HCEC 1CT (cell line): ENCODE measurements around the gene TPRN.

Experiments
- DNase-seq: peaks from one replicate; pipeline ENCODE4 v3.0.0-alpha.2; 2017

The TPRN gene

DNA sequence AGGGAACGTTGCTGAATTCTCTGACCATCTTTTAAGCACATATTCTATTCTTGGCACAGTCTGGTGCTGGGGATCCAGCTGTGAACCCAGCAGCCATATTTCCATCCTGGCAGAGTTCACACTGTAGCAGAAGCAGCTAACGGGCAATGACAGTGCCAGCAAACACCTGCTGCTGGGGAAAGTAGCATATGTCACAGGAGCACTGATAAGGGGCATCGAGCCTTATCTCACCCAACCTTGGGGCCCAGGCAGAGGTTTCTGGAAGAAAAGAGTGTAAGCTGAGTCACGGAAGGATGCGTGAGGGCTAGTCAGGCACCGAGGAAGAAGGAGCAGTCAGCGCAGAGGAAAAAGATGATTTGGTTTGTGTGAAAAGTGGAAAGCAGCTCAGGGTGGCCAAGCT, 6.1 kb upstream of the TPRN start:
- no peak for DNase-seq

DNA sequence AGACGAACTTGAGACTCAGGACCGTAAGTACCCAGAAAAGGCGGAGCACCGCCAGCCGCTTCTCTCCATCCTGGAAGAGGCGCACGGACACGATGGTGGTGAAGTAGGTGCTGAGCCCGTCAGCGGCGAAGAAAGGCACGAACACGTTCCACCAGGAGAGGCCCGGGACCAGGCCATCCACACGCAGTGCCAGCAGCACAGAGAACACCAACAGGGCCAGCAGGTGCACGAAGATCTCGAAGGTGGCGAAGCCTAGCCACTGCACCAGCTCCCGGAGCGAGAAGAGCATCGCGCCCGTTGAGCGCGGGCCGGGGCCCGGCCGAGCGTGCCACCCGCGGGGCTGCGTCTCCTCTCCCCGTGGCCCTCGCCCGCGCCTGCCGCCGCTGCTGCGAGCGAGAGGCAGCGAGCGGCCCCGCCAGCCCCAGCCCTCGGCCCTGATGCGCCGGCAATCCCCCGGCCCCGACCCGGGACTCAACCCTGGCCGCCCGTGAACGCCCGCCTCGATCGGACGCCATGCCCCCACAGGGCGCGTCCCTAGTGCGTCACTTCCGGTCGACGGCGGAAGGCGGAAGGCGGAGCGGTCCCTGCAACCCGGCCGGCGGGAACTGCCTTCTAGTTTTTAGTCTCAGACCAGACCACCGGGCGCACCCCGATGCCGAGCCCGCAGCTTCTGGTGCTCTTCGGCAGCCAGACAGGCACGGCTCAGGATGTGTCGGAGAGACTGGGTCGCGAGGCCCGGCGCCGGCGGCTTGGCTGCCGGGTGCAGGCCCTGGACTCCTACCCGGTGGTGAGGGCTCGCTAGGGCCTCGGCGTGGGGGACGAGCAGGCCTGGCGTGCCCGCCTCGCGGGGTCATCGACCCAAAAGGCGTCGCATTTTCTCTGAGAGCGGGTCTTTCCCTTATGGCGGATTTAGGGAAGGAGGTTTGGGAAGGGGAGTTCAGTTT, 4.9 kb upstream of the TPRN start, which contains the start of the genes NDOR1 and TMEM203:
NDOR1 (plus strand) TSS at position 575 of the 944 bp plus-strand sequence; CDS start at position 653, 78 bp downstream.
TMEM203 (minus strand) TSS at position 523 of the 944 bp plus-strand sequence; CDS start at position 289, 234 bp downstream.
- peak; percentile 74 for DNase-seq

DNA sequence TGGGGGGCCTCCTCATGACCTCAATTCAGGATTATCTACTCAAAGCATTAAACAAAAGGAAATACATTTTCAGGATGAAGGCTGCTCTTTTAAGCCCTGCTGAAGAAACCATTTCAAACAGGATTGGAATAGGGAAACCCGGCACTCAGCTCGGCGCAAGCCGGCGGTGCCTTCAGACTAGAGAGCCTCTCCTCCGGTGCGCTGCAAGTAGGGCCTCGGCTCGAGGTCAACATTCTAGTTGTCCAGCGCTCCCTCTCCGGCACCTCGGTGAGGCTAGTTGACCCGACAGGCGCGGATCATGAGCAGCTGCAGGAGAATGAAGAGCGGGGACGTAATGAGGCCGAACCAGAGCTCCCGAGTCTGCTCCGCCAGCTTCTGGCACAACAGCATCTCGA, 4.2 kb upstream of the TPRN start:
- DNase-seq, result no peak

DNA sequence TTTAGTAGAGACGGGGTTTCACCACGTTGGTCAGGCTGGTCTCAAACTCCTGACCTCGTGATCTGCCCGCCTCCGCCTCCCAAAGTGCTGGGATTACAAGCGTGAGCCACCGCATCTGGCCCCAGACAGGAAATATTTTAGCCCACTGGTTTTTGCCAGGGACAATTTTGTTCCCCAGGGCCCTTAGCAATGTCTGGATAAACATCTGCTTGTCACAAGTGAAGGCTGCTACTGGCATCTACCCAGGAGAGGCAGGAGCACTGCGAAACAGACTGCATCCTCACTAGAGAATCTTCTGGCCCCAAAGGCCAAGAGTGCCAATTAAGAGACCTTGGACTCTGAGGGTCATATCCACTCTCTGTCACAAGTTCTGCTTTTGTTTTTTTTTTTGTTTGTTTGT, 2.4 kb upstream of the TPRN start:
- DNase-seq, result no peak

DNA sequence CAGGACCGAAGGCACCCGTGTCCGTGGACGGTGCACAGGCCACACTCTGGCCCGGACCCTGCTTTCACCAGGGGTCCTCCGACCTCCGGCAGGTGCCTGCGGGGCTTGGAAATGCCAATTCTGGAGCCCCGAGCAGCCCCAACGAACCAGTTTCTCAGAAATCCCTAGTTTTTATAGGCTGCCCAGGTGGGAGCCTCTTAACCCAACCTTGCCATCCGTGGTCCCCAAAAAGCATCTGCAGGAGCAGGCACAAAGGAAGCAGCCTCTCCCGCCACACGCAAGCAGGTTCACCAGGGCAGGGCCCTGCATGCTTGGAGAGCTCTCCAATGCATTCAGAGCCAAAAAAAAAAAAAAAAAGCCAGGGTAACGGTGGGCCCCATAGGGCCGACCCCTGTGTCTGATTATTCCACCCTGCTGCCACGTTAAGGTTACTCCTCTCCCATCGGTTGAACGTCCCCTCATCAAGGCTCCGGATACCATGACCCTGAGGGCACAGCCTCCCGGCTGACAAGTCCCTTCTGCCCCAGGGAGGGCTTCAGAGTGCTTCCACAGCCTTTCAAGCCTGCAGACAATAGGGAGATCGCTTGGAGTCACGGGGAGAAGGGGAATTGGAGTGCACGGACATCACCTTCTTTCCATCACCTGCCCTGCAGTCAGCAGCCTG, 796 bp upstream of the TPRN start:
- DNase-seq, result no peak

DNA sequence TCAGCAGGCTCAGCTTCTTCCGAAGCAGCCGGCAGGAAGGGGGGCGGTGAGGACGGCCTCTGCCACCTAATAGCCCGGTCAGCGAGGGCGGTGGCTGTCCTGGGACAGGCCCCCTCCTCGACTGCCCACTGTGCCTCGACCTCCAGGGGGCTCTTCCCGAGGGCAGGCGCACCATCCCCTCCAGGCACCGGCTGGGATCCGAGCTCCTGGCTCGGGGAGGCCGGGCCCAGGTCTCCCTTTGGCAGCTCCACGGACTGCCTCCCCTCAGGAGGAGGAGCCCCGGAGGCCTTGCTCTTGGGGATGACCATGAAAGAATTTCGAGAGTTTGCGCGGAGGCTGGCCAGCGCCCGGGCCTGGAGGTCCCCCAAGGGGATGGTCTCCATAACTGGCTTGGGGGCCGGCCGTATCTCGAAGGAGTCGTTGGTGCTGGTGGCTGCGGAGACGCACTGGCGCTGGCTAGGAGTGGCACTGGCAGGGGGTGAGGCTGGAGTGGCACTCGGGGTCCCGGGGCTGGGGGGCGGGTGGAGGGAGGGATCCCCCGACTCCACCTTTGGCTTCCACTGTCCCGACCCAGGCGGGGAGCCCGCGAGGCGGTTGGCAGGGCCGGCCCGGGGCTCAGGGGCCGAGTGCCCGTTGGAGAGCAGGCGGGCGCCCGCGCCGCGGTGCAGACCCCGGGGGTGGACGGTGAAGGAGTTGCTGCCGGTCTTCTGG, 975 bp downstream of the TPRN start:
- no peak for DNase-seq

DNA sequence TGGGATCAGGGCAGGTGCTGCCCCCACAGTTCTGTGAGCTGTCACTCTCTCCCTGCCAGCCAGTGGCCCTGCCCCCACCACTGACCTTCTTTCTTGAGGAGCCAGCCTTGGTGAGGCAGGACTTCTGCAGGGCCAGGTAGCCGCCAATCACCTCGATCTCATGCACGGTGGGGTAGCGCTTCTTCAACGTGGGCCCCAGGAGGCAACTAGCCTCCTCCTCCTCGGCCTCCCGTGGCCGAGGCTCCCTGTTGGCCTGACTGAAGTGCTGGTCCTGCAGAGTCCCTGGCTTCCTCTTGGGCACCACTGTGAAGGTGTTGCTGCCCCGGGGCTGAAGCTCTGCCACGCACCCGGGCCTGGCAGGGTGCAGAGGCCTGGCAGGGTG, 1.6 kb downstream of the TPRN start:
- DNase-seq, result no peak

DNA sequence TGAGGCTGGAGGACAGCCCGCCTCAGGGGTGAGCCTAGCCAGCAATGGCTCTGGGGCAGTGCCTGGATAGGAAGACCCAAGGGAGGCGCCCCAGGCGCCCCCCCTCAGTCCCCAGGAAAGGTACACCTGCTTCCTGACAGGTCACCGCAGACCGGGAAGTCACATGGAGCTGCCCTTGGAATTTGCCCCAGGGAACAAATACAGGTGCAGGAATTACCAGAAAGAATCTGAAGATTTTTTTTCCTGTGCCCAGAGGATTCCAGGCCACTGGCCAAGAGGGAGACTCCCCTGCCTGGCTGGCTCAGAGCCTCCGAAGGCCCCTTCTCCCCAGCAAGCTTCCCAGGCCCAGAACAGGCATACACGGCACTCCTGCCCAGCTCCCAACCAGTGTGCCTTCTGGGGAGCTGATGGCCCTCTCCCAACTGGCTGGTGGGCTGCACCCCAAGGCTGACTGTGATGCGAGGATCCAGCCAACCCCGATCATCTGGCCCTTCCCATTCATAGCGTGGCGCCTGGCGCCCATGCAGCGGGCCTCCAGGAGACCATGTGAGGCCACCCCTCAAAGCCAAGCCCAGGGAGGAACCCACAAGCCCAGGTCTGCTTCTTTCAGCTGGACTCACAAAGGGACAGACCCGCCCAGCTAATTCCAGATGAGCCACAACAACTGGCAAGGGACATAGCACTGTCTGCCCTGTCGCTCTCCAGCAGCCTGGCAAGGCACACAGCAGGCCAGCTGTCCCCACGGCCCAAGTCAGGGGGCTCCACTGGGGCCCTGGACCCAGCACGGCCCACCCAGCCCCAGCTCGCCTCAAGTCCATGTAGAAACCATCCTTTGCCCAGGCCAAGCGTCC, 2.3 kb downstream of the TPRN start:
- DNase-seq, result no peak

DNA sequence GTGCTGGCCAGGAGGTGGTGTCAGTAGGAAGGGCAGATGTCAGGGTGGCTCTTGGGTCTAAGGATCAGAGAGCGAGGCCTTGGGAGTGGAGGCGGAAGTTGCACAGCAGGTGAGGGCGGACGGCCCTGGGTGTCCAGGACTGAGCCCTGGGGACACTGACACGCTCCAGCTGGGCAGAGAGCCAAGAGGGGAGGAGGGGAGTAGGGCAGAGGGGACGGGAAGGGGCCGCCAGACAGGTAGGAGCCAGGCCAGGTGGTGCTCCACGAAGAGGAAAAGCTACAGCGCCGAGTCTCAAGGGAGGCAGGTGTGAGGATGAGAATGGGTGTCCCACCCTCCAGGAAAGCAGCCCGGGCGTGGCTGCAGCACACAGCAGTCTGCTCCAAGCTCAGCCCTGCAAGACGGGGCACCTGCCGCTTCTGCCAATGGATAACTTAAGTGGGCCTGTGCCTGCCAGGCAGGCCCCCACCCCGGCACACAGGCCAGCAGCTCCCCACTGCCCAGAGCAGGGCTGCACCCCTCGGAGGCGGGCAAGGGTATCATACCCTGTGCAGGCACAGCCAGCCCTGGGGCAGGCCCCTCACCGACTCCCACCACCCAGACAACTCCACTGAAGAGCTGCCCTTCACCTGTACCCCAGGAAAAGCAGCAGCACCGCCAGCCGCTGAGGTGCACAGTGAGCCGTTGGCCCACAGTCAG, 4.9 kb downstream of the TPRN start:
- no peak for DNase-seq

DNA sequence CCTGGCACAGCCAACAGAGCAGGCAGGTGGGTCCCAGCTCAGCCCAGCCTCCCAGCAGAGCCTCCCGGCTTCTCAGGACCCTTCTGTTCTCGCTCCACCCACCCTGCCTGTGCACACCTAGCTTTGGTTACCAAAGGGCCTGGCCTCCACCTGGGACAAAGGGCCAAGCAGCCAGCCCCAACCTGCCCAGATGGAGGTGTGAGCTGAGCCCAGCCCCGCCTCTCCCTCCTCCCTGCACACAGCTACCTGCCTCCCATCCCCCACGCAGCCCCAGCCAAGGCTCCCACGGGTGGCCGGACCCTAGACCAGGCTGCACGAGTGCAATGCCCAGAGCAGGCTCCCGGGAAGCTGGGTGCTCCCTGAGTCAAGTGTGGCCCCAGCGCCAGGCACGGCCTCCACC, 5.6 kb downstream of the TPRN start:
- DNase-seq, result no peak

DNA sequence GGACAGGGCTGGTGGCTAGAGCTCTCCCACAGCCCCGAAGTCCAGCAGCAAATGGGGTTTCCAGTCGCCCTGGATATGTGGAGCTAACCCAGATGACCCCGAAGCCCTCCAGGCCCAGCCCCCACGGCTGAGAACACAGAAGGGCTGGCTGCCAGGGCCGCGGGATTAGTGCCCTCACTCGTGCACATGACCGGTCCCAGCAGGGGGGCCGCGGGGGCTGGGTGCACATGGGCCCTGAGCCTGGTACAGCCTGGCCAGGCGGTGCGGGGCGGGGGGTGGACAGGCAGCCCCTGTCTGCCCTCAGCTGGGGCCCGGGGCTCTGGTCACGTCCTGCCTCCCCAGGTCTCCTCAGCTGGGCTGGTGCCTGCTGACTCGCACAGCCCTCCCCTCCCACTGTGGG, 6.2 kb downstream of the TPRN start:
- no peak for DNase-seq

DNA sequence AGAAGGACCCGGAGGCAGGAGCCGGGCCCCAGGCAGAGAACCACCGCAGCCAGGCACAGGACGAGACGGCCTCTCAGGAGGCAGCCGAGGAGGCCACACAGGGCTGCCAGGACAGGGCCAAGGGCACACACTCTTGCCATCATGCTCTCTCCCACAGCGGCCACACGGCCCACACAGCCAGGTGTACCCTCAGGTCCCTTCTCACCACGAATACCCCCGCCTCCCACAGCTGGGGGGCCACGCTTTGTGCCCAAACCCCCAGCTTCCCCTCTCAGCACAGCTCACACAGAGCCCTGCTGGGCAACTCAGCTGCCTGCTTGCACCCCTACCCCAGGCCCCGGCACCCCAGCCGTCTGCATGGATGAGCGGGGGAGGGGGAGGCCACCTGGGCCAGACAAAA, 6.8 kb downstream of the TPRN start:
- DNase-seq, result no peak

DNA sequence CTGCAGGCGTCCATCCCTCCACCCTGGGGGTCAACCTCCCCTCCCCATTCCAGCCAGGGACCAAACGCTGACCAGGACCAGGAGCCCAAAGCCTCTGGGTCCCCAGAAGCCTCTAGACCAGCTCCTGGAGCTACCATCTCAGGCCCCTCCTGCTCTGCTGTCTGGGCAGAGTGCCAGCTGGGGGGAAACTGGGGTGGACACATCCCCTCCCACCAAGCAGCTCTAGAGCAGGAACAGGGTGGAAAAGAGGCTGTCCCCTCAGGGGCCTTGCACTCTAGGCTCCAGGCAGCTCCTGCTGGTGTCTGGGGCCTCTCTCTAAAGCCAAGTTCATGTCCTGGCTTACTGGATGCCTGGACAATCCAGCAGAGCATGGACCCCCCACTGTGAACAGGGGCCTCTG, 7.7 kb downstream of the TPRN start:
- no peak for DNase-seq

DNA sequence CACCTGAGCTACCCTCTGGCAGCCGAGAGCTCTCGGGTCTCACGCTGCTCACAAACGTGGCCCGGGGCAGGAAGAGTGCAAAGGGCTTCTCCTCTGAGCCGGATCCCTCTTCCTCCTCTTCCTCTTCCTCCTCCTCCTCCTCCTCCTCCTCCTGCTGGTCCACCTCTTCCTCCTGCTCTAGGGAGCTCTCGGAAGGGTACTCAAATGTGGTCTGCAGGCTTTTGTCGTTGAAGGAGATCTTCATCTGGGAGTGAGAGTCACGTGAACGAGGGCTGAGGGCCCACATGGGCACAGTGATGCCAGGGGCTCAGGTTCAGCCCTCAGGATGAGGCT, 8.1 kb downstream of the TPRN start:
- no peak for DNase-seq

DNA sequence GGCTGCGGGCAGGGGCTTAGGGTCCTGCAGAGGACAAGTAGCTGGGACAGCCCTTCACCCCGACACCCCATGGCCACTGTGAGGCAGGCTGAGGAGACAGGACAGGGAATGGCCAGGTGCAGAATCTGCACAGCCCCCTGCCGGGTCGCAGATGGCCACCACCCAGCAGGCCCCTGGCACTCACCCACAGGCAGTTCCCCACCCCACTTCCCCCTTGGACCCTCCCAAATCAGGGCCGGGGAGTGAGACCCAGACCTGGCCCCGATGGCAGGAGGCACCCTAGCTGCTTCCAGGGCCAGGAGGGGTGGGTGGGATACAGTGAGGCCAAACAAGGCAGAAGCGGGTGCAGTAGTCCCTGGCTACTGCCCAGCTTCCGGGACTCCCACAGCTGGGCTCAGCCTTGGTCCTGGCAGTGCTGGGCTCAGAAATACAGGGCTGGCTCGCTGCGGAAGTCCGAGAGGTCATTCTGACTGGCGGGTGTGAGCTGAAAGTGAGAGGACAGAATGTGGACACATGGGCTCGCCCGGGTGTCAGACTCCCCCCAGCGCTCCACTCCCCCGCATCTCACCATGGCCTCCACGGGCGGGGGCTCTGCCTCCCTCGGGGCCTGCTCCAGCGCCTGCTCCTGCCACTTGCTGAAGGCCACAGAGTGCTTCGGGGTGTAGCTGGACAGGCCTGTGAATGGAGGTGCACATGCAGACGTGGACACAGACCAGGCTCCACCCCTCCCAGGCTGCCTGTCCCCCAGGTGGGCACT, 8.7 kb downstream of the TPRN start:
- DNase-seq, result no peak

DNA sequence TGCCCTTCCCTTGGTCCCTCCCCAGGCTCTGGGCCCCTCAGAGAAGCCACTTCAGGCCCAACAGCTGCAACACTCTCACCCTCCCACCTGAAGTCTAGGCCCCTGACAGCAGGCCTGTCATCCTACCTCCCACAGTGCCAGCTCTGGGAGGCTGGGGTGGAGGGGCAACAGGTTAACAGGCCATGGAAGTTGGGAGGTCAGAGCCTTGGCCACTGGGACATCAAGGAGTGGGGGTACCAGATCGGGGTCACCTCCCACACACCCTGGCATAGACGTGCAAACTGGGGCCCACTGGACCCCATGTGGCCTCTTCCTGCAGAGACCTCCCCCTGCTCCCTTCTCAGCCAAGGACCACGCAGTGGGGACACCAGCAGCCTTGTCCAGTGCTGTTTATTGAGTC, 9.3 kb downstream of the TPRN start:
- DNase-seq, result no peak

DNA sequence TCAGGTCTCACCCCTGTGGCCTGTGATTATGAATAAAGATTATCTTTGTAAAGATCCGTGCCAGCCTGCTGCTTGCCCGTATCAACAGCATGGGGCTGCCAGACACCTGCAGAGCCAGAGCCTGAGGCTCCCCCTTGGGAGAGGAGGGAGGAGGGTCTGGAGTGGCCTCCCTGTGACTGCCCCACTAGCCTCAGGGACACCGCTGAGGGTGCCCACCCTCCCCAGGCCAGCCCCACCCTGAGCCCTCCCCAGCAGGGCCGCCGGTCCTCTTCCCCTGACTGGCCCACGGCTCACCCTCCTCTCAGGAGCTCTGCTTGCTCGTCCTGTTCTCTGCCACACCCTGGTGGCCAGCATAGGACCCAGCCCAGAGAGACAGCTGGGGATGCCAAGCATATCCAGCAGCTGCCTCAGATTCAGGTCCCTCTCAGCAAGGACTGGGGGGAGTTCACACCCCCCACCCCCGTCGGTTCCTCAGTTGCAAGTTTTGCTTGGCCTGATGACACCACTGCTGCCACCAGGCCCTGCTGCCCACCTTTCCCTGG, 10.2 kb downstream of the TPRN start:
- no peak for DNase-seq

DNA sequence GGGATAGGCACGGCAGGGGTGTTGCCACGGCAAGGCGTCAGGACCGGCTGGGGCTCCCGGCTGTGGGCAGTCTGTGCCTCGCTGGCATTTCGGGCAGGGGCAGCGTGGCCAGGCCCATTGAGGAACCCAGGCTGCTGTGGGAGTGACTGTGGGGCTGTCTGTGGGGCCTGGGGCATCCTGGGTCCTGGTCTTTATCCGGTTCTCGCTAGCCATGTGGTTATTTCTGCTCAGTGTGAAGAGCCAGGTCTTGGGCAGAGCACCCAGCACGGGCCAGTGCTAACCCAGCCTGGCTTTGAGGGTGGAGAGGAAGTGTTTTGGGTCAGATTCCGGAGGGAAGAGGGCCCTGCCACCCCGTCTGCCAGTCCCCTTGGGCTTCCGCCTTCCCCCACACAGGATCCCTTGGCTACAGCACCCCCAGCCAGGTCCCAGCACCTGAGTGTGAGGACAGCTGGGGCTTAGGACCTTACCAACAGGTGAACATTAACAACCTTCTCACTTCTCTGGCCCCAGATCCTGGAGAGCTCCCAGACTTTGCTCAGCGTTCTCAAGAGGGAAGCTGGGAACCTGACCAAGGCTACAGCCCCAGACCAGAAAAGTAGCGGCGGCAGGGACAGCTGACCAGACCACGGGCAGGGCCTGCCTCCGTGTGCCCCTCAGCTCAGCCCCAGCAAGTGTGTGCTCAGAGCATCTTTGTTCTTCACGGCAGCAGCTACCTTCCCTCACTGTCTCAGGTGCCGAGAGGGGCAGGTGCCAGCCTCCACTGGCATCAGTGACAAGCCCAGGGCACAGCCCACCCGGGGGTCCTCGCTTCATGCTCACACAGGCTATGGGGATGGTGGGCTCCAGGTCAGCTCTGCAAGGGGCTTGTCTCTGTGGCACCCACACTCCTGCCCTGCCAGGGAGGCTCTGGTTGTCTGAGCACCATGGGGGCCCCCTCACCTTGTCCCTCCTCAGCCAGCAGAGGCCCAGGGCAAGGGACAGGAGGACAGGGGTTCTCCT, 10.9 kb downstream of the TPRN start:
- no peak for DNase-seq

DNA sequence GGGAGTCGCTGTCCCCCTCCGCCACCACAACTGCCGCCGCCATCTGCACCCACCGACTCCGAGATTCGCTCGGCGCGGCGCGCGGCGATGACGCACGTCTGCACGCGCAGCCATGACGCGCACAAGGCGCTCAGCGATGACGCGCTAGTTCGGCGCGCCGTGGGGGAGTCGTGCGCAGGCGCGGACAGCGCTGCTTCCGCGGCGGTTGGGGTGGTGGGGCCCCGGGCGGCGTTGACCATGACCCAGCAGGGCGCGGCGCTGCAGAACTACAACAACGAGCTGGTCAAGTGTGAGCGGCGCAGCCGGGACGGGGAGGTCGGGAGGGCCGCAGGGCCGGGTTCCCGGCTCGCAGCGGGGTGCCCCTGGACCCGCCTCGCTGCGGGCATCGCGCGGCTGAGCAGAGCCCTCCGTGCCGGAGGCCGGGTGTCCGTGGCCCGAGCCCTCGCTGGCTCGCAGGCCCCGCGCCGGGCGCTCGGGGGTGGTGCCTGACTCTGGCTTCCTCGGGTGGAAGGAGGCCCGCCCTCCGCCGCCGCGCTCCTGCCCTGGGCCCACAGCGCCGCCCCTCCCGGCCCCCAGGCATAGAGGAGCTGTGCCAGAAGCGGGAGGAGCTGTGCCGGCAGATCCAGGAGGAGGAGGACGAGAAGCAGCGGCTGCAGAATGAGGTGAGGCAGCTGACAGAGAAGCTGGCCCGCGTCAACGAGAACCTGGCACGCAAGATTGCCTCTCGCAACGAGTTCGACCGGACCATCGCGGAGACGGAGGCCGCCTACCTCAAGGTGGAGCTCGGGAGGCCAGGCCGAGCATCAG, 11.8 kb downstream of the TPRN start, which contains the start of the genes ANAPC2 and SSNA1:
ANAPC2 (minus strand) TSS at position 71 of the 807 bp plus-strand sequence; CDS start at position 43, 28 bp downstream.
SSNA1 (plus strand) TSS at position 187 of the 807 bp plus-strand sequence; CDS start at position 238, 51 bp downstream.
- peak; percentile 90 for DNase-seq
